ENCODE measurements around the gene MON1A.

The MON1A gene

GRCh38 chr3:49882166-49882565 is 47.4 kb downstream of the MON1A start:
- DNase-seq: no peak

GRCh38 chr3:49880581-49881315 is 48.9 kb downstream of the MON1A start:
- DNase-seq: no peak

GRCh38 chr3:49879721-49880120 is 49.9 kb downstream of the MON1A start:
- no peak for DNase-seq

- no peak for DNase-seq
These were observed 50.9 kb downstream of the MON1A start for GRCh38 chr3:49878686-49879085.

GRCh38 chr3:49877716-49878115 is 51.9 kb downstream of the MON1A start:
- DNase-seq: no peak

- no peak for DNase-seq
These were observed 53.0 kb downstream of the MON1A start for GRCh38 chr3:49876567-49876966.

- no peak for DNase-seq
These were observed 56.0 kb downstream of the MON1A start for GRCh38 chr3:49873623-49874022.

GRCh38 chr3:49872801-49873281 is 56.8 kb downstream of the MON1A start:
- no peak for DNase-seq

GRCh38 chr3:49871531-49872153 is 58.0 kb downstream of the MON1A start:
- DNase-seq: no peak

GRCh38 chr3:49869525-49870126 is 60.0 kb downstream of the MON1A start, which contains the start of gene CAMKV:
TSS of gene CAMKV (minus strand) at chr3:49869906. CDS start at chr3:49862388, 7,518 bp downstream.
- DNase-seq: no peak

GRCh38 chr3:49868862-49869466 is 60.6 kb downstream of the MON1A start:
- no peak for DNase-seq

- DNase-seq: no peak
These were observed 61.7 kb downstream of the MON1A start for GRCh38 chr3:49867871-49868321.

- DNase-seq: no peak
These were observed 62.2 kb downstream of the MON1A start for GRCh38 chr3:49867400-49867799.

- DNase-seq: no peak
These were observed 64.3 kb downstream of the MON1A start for GRCh38 chr3:49865198-49865784.

GRCh38 chr3:49864505-49864904 is 65.1 kb downstream of the MON1A start:
- no peak for DNase-seq

- DNase-seq: no peak
These were observed 69.9 kb downstream of the MON1A start for GRCh38 chr3:49859576-49860305.
